ENCODE measurements around the gene FTSJ3.
A peak's percentile ranks its signal among the peaks of the same experiment; 100 is the strongest.

FTSJ3 gene

GRCh38 chr17:63785556-63785955 lies 41.9 kb downstream of the FTSJ3 start:
- no peak for DNase-seq

DNA sequence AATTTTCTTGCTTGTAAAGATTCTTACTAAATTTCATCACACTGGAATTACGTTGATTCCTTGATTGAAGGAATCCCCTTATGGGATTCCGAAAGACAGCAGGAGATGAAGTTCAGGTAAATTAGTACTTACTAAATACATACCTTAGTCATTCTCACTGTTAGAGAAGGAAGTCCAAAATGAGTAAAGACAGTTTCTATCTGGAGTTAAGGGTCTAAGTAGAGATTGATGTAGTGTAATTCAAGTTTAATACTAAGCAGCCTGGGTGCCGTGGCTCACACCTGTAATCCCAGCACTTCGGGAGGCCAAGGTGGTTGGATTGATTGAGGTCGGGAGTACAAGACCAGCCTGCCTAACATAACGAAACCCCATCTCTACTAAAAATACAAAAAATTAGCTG lies 43.9 kb downstream of the FTSJ3 start:
- DNase-seq, result no peak

DNA sequence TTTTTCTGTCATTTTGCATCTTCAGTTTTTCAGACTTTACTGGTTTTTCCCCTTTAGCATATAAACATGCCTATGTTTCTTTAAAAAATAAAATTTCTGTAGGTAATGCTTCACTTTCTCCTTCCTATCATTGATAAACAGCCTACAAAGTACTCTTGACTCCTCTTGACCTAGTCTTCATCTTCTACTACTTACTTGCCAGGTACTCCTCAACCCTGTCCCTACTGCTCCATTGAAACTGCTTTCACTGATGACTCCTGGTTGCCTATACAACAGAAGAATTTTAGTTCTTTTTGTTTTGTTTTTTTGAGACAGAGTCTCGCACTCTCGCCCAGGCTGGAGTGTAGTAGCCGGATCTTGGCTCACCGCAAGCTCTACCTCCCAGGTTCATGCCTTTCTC lies 46.5 kb downstream of the FTSJ3 start:
- DNase-seq, result no peak

- DNase-seq, result no peak
Measured at GRCh38 chr17:63780507-63780906, 47.0 kb downstream of the FTSJ3 start.

DNA sequence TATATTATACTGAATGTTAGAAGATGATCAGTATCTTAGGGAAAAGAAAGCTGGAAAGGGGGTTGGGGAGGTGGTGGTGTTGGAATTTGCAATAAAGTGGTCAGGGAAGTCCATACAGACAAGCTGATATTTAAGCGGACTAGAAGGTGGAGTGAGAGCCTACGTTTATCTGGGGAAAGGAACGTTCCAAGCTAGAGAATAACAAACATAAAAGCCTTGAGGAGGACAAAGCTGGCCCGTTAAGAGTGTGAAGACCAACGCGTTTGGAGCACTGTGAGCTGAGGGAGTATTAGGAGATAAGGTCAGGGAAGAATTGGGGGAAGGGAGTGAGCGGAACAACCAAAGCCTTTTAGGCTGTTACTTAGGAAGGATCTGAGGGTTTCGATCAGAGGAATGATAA lies 52.0 kb downstream of the FTSJ3 start:
- no peak for DNase-seq

GRCh38 chr17:63774969-63775265 lies 52.5 kb downstream of the FTSJ3 start:
- no peak for DNase-seq

- DNase-seq, result peak; percentile 36
Measured at GRCh38 chr17:63774141-63774968, 53.1 kb downstream of the FTSJ3 start, which contains the start of gene DDX42. Gene DDX42, plus strand, starts transcription at chr17:63774170. Its CDS starts 12,880 bp downstream, at chr17:63787050.

GRCh38 chr17:63773272-63774140 lies 54.0 kb downstream of the FTSJ3 start, which contains the start of gene CCDC47:
Gene CCDC47, minus strand, starts transcription at chr17:63773597. Its CDS starts 7,422 bp downstream, at chr17:63766175.
- DNase-seq, result peak; percentile 99

GRCh38 chr17:63772801-63773271 lies 54.6 kb downstream of the FTSJ3 start:
- DNase-seq, result no peak

Data from NCI-H1694 treated with DMSO at 0.1 percent for 48 hours (cell line).